COLO829 (cell line): ENCODE data around the gene CDC42EP1.
A peak's percentile ranks its signal among the peaks of the same experiment; 100 is the strongest.
"Not testable (repeated sequence)": the region's sequence is repeated elsewhere in the genome, so short reads cannot be mapped to it uniquely, and the experiment has no call there.

Experiments
- DNase-seq: peaks from one replicate; pipeline ENCODE4 v3.0.0; 2012; ENCODE audit warnings: low spot score

The CDC42EP1 gene

DNA sequence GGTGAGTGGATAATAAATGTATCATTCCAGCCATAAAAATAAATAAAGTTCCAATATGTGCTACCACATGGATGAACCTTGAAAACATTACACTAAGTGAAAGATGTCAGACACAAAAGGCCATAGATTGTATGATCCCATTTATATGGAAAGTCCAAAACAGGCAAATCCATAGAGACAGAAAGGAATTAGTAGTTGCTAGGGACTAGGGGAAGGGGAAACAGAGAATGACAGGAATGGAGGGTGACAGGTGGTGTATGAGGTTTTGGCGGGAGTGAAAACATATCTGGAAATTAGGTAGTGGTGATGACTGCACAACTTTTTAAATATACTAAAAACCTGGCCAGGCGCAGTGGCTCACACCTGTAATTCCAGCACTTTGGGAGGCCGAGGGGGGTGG lies 25.8 kb upstream of the CDC42EP1 start:
- DNase-seq = no peak

DNA sequence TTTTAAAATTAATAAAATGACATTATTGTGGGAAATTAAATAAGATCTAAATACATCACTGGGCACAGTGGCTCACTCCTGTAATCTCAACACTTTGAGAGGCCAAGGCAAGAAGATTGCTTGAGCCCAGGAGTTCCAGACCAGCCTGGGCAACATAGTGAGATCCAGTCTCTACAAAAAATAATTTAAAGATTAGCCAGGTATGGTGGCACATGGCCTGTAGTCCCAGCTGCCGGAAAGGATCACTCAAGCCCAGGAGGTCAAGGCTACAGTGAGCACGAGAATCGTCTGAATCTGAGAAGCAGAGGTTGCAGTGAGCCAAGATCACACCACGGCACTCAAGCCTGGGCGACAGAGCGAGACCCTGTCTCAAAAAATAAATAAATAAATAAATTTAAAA lies 25.1 kb upstream of the CDC42EP1 start:
- DNase-seq = no peak

DNA sequence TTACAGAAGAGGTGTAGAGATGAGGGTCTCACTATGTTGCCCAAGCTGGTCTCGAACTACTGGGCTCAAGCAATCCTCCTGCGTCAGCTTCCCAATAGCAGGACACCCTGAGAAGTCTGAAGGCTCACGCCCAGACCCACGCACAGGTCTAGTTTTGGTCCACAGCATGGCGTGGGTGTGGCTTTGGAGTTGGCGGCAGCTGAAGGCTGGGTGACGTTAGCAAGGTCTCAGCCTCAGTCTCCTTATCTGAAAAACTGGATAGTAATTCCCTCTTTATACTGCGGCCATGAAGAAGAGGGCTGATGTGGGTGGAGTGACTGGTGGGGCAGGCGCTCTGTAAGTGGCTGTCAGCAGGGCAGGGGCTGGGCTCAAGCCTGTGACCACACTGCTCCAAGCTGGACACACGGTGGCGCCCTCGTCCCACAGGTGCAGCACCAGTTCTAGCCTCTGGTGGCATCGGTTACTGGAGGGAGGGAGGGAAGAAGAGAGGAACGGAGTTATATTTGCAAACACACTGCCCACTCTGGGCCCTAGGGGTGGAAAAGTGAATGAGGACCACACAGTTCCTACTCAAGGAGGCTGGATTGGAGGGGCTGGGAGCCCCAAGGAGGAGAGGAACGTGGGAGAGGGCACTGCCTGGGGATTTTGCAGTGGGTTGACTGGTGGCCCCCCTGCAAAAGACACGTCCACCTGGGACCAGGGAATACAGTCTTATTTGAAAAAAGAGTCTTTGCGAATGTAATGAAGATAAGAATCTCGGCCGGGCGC lies 21.5 kb upstream of the CDC42EP1 start:
- peak; percentile 97 for DNase-seq

DNA sequence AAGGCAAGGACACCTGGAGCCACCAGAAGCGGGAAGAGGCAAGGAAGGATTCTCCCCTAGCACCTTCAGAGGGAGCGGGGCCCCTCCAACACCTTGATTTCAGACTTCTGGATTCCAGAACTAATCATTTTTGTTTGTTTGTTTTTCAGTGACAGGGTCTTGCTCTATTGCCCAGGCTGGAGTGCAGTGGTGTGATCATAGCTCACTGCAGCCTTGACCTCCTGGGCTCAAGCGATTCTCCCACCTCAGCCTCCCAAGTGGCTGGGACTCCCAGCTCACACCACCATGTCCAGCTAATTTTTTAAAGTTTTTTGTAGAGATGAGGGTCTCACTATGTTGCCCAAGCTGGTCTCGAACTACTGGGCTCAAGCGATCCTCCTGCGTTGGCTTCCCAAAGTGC lies 20.5 kb upstream of the CDC42EP1 start:
- not testable (repeated sequence) for DNase-seq

DNA sequence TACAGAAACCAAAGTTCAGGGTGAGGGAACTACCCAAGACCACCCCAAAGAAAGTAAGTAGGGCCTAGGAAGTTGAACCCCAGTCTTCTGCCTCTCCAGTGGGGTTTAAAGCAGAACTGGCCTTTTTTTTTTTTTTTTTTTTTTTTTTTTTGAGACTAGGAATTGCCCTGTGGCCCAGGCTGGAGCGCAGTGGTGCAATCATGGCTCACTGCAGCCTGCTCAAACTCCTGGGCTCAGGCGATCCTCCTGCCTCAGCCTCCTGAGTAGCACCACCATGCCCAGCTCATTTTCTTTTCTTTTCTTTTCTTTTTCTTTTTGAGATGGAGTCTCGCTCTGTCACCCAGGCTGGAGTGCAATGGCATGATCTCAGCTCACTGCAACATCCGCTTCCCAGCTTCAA lies 17.9 kb upstream of the CDC42EP1 start:
- not testable (repeated sequence) for DNase-seq

DNA sequence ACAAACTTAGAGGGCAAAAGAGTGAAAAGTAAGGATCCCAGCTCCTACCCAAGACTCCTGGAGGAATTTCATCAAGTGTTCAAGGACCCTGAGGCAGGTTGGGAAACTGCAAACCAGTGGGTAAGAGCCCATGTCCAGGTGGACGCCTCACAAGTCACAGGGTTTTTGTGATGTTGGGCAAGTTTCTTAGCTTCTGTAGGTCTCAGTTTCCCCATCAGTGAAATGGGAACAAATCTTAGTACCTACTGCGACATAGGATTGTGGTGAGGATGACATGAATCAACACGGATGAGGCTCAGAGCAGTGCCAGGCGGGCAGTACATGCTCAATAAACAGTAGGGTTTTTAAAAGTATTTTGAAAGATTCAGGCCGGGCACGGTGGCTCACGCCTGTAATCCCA lies 17.3 kb upstream of the CDC42EP1 start:
- no peak for DNase-seq

DNA sequence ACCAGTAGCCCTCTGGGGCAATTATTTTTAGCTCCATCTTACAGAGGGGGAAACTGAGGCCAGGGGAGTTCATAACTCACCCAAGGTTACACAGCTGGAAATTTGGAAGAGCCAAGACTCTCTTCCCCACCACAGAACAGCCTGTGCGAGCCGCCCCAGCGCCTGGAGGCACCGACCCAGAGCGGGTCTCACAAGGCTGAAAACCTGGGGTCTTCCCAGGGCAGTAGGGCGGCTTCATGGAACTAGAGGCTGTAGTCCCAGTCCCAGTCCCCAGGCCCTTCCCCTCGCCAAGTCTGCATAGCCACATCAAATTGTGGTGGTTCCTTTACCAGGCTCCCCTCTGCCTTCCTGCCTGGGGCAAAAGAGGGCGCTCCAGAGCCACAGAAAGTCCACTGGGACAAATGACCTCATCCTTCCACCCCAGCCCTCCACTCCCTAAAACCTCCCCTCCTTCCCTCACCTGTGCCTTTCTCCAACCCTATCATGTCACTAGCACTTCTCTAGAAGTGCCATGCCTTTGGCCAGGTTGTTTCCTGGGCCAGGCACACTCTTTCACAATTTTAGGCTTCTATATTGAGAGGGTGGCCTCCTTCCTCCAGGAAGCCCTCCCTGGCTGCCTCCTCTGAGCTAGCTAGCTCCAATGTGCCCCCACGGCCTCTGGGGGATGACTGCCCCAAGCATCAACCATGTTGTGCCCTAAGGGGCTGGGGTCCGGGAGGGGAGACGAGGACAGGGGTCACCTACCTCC lies 15.2 kb upstream of the CDC42EP1 start:
- peak; percentile 50 for DNase-seq

DNA sequence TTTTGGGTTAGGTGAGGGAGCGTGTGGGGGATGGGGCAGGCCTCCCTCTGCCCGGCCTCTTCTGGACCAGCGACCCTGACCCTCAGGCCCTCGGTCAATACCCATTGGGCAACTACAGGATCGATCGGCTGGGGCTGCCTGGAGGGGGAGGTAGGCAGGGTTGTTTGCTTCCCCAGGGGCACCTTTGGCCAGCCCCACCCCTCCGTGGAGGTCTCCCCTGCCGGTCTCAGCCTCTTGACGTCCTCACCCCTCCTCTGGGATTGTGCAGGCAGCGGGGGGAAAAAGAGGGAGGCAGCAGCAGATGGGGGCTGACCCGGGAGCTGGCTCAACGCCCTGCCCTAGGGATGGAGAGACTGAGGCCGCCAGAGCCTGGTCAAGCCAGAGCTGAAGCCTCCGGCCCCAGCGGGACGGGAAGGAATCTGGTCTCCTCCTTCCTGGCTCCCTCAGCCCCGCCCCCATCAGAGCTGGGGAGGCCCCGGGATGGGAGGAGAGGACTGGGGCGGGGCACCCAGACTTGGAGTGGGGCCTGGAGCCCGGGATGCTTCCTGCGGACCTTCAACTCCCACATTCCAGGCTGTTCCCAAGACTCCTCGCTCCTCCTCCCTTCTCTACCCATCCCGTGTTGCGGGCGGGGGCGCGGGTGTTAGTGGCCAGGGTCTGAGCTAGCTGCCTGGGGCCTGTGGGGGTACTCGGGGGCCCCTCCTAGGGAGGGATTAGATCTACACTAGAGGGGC lies 14.4 kb upstream of the CDC42EP1 start:
- no peak for DNase-seq

DNA sequence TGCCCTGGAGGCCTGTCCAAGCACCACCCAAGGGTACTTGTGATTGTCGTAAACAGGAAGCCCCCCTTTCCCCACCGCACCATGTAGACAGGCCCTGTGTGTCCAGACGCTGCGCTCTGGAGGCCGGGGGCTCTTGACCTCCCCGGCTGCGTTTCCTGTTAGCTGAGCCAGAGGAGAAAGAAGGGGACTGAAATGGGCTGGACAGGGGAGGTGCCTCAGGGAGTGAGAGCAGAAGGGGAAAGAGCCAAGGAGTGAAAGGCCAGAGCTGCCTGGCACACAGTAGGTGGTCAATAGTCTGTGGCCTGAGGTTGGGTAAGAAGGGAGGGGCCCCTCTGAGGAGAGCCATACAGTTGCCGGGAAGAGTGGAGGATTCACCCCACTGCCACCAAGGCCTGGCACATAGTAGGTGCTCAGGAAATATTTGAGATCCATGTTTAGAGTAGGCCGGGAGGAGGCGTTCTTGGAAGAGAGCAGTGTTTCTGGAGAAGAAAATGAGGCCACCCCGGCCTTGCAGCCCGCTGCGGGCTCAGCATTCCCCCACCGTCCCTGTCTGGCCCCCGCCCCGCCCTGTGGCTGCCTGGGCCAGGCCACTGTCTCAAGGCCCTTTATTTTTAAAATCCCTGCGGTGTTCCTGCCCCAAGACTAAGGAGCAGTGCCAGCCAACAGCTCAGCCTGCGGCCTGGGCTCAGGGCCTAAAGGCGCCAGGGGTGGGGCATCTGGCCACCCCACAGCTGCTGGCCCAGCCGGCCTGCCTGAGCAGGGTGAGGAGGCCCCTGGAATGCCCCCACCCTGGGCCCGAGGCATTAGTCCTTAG lies 13.6 kb upstream of the CDC42EP1 start:
- DNase-seq = no peak

DNA sequence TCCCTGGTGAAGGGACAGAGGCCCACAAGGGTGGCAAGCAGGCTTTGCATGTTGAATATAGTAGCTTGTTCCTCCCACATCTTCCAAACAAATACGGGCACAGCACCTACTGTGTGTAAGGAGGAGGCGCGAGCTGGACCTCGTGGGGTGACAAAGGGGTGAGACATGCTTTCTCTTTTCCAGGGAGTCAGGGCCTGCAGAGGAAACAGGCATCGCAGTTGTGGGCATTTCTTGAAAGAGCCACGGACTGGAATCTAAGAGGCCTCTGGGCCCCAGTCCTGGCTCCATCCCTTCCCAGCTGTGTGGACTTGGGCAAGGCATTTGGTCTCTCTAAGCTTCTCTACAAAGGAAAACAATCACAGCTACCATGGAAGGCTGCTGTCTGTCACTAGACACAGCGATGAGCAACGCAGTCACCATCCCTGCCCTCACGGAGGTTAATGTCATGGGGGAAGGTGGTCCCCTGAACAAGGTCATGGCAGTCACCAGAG lies 13.0 kb upstream of the CDC42EP1 start:
- no peak for DNase-seq

DNA sequence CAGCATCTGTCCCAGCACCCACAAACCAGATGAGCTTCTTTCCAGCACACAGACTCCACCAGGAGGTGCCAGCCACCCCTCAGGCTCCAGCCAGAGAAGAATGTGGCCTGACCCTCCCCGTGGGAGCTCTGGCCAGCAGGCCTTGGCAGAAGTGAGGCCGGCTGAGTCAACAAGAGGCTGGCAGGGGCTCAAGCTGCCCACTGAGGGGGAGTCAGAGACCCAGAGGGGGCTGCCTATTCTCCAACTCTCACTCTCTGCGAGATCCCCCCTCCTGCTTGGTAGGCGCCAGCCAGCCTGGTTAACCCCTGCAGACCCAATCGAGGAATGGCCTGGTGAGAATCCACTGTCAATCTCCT lies 10.6 kb upstream of the CDC42EP1 start:
- DNase-seq = no peak

DNA sequence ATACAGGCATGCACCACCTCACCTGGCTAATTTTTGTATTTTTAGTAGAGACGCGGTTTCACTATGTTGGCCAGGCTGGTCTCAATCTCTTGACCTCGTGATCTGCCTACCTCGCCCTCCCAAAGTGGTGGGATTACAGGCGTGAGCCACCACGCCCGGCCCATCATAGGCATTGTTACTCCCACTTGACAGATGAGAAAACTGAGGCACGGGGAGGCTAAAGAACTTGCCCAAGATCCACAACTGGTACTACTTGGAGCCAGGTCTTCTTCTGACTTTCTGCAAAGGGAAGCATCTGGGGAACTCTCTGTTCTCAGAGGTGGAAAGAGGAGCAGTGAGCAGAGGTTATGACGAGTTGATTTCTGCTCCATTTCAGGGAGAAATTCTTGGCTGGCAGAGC lies 9.4 kb upstream of the CDC42EP1 start:
- DNase-seq = not testable (repeated sequence)

DNA sequence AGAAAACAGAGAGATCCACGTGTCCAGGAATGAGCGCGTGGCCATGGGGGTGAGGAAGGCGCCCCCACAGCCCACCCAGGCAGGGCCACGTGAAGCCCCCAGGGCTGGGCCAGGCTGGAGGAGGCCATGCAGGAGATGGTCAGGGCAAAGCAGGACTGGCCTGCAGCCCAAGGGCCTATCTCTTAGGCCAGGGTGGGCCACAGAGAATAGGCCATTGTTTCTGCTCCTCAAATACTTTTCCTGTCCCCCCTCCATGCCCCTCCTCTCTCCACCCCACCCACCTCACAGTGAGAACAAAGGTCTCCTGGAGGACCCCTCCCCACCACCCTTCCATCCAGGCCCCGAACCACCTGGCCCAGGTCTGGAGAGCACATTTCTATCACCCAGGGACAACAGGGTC lies 8.3 kb upstream of the CDC42EP1 start:
- no peak for DNase-seq

DNA sequence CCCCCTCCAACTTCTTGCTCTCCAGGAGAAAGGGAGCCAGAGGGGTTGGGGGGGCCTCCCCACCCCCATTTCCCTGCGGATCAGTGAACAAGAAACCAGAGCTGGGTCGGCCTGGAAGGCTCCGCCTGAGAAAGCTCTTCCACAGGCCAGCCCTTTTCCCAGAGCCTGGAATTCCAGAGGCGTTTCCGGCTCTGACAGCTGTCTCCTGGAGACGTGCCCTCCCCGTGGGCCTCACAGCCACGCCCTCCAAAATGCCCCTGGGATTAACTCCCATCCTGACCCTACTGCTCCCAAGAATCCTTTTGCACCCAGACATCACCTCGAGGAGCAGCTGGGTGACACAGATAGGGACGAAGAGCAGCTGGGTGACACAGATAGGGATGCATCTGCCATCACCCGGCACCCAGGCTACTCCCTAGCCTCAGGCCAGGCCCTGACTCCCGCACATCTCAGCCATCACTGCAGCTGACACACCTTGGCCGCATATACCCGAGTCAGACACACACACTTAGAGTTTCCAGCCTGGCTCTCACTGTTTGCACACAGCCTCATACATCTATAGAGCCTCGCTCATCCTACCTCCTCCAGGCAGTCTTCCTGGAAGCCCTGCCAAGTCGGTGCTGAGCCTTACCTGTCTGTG lies 7.6 kb upstream of the CDC42EP1 start:
- peak; percentile 56 for DNase-seq

DNA sequence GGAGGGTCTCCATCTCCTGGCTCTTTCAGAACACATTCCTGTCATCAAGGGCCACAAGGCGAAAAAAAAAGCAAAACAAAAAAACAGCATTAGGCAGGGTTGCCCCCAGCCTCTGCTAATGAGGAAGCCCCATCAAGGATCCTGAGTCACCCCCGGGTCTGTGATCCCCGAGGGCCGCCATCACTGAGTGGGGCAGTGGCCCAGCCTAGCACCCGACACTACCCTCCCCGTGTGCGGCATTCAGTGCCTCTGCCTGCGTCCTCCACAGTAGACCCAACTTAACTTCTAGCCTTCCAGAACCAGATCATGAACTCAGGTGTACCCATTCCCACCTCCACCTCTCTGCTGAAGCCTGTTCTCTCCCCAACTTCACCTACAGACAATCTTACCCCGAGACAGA lies 6.6 kb upstream of the CDC42EP1 start:
- no peak for DNase-seq

DNA sequence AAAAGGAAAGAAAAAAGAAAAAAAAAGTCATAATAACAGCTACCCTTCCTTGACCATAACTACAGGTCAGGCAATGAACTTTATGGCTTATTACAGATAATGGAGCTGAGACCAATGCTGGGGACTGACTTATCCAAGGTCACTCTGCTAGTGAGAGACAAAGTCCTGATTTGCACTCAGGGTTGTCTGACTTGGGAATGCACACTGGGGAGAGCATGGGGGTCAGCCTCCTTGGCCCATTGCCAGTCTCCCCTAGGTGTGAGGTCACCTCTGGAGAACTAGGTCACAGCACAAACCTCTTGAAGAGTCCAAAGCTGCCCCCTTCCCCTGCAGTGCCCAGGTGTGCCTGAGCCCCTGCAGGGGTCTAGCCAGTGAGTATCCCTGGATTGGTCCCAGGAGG lies 5.3 kb upstream of the CDC42EP1 start:
- no peak for DNase-seq

DNA sequence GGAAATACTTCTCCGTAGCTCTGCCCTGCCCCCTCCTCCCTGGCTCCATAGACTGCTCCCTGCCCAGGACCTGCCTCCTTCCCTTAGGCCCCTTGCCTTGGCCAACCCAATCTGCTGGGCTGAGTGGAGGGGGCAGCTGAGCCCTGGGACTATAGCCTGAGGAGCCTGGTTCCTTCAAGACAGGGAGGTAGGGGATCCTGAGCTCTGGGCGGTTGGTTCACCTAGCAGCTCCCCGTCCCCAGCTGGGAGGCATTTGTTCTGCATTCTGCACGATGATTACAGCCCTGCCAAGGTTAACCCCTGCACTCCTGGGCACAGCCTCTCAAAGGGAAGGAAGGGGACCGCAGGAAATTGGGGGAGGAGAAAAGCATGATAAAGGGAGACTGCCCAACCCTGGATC lies 3.6 kb upstream of the CDC42EP1 start:
- no peak for DNase-seq

DNA sequence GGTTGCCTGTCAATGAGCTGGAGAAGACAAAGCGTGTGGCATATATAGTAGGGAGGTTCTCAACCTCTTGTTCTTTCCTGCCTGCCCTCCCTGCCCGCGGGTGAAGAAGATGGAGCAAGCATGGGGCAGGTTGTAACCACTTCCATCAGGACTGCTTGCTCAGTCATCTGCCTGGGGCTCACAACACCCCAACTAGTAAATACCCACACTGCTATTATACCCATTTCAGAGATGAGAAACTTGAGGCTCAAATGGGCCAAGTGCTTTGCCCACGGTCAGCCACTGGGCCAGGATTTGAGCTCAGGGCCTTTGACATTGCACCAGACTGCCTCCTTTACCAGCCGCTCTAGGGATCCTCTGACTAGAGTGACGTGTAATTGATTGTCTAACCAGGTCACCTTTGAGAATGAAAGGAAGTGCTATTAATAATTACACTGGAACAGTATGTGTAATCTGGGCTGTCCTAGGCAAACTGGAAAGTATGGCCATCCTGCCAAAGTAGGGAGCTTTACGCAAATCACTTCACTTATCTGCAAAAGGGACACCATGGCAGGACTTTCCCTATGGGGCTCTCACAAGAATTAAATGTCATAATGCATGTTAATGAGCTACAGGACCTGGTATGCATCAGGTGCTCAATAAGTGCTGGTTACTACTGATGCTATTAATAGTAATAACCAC lies 2.8 kb upstream of the CDC42EP1 start:
- DNase-seq = no peak

DNA sequence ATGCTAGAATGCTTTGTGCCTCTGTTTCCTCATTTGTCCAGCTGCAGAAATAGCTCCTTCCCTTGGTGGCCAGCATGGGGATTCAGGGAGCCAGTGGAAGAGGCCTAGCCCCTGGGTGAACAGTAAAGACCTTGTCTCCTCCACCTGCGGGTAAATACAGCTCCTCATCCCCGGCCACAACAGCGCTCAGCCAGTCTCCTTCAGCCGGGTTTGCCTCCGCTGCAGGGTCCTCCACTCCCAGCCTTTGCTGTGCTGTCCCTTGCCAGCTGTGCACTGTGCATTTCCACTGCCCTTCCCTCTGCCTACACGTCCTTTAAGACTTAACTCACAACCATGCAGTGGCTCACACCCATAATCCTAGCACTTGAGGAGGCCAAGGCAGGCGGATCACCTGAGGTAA lies 1.5 kb upstream of the CDC42EP1 start:
- no peak for DNase-seq

DNA sequence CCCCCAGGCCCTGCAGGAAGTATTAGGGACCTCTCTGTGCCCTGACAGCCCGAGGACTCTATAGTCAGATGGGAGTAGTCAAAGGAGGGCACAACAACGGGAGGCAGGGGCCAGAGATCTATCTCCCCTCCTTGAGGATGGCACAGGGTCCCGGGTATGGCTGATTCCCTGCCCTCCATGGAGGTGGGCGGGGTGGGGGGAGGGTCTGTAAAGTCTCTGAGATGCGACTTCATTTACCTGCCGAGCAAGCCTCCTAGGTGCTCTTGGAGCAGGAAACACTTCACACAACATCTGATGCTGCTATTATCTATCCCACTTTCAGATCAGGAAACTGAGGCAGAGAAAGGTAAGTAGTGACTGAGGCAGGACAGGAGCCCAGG lies 769 bp upstream of the CDC42EP1 start:
- no peak for DNase-seq

DNA sequence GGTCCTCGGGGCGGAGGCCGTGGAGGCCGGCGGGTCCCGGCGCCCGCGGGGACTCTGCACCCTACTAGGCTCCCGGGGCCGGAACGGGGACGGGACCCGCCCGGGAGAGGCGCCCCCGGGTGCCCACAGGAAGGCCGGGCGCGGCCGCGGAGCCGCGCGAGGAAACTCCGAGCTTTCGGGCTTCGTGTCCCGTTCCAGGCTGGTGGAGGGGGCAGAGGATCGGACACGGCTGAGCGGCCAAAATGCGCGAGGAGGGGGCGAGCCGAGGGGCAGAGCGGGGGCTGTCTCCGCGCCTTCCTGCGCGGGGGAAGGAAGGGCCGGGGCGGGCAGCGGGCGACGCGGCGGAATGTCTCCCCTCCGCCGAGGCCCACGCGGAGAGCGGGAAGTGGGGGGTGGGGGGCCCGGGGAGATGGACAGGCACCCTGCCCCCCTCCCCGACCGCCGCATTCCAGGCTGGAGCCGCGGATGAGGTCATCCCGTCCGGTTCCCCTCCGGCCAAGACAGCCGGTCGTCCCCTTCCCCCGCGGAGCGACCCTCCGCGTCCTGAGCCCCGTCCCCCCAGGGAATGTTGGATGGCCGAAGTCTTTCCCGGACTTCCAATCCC lies 430 bp downstream of the CDC42EP1 start:
- DNase-seq = no peak
